Lower leg skin (tissue), 4 donors: ENCODE measurements around the gene WDR5. TPM values are rescaled to one million over a fixed set of nuclear protein-coding genes. Genes with fewer than 3 reads are reported as not detected.
"Not testable (repeated sequence)": the region's sequence is repeated elsewhere in the genome, so short reads cannot be mapped to it uniquely, and the experiment has no call there.

Experiments
- DNase-seq, 2 donors: peaks; one replicate each; pipeline ENCODE4 v3.0.0-alpha.2; 2019; ENCODE audit warnings: low spot score in 2 of 2
- H3K4me3 ChIP-seq: fragments of 200-600 bp; sonication (generic); 2 replicates; pipeline ENCODE4 v1.5.1; 2017; ENCODE audit warnings: mild to moderate bottlenecking, low read depth; ENCODE audit not compliant: poor library complexity, severe bottlenecking
- POLR2A ChIP-seq, 2 donors: fragments of 450-650 bp; IDR thresholded peaks; one replicate each; pipeline ENCODE4 v1.6.1; 2016 to 2017; ENCODE audit warnings: antibody characterized with exemption in 2 of 2, mild to moderate bottlenecking in 1 of 2, moderate library complexity in 1 of 2
- WGBS, 2 donors: methylation state at CpG; one replicate each; pipeline ENCODE4 v1.1.5; 2018; 5-methylcytosine and 5-hydroxymethylcytosine counted together
- intact Hi-C: fragments of 100-400 bp; cut with DNase I; formaldehyde crosslinking; loops from one replicate; pipeline ENCODE4 v1.15.0; 2023; ENCODE audit warnings: low total_unique reads
- total RNA-seq, 4 donors: library from RNA; depleted of rRNA; stranded (reverse); fragments of >200 nt; gene quantifications; one replicate each; pipeline ENCODE4 v1.1.0, GENCODE V29; 2016
- TF ChIP-seq, protein P1 (sequence below), 3 donors: fragments of 450-650 bp; IDR thresholded peaks; one replicate each; pipeline ENCODE4 v1.5.1; 2016; ENCODE audit warnings: antibody characterized with exemption in 3 of 3, mild to moderate bottlenecking in 3 of 3, moderate library complexity in 2 of 3

Gene WDR5
- total RNA-seq, result 10 to 100 TPM; 16.1 to 23.8 (median 19.6) TPM

DNA sequence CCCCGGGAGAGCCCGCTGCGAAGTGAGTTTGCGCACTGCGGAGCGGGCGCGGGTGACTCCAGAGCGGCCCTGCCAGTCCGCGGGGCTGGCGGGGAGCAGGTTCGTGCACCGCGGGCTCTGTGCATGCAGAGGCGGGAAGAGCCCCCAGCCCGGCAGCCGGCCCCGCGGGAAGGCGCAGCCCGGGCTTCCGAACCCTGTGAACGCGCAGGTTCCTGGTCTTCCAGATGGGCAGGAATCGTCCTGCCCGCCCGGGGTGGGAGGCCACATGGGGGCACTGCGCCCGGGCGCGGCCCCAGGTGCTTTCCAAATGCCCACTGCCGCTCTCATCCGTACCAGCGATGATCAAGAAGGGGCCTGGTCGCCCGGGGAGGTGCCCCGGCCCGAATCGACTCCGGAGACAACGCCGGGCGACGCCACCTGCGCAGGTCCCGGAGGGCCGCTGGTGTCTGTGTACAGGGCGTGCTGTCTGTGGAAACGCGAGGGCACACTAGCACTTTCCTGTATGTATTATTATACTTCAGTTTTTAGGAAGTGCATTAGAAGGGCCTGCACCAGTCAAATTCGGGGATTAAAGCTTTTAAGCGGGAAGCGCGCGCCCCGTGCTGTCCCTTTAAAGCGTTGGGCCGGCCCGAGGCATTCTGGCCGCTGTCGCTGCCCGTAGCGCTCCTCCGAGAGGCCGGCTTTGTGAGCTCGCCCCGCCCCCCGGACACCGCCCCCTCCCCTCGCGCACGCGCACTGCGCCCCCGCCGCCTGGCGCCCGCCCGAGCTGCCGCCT is at the start of gene WDR5:
Gene WDR5 (plus strand): TSS at position 740 of the 775 bp plus-strand sequence. CDS start 3,796 bp downstream, outside the sequence.
- peak; percentile 84 to 97 for DNase-seq
- intact Hi-C loops, result no loop called here
- 0 to 1% methylated on average over 34 to 46 of the region's 81 CpGs for WGBS, 2 donors
- peak within 1 kb of the TSS; percentile 80 for H3K4me3 ChIP-seq
- no peak for TF ChIP-seq POLR2A (IDR thresholded peaks at IDR 0.05)
- TF ChIP-seq, protein P1, sequence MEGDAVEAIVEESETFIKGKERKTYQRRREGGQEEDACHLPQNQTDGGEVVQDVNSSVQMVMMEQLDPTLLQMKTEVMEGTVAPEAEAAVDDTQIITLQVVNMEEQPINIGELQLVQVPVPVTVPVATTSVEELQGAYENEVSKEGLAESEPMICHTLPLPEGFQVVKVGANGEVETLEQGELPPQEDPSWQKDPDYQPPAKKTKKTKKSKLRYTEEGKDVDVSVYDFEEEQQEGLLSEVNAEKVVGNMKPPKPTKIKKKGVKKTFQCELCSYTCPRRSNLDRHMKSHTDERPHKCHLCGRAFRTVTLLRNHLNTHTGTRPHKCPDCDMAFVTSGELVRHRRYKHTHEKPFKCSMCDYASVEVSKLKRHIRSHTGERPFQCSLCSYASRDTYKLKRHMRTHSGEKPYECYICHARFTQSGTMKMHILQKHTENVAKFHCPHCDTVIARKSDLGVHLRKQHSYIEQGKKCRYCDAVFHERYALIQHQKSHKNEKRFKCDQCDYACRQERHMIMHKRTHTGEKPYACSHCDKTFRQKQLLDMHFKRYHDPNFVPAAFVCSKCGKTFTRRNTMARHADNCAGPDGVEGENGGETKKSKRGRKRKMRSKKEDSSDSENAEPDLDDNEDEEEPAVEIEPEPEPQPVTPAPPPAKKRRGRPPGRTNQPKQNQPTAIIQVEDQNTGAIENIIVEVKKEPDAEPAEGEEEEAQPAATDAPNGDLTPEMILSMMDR (IDR thresholded peaks at IDR 0.05), result no peak

DNA sequence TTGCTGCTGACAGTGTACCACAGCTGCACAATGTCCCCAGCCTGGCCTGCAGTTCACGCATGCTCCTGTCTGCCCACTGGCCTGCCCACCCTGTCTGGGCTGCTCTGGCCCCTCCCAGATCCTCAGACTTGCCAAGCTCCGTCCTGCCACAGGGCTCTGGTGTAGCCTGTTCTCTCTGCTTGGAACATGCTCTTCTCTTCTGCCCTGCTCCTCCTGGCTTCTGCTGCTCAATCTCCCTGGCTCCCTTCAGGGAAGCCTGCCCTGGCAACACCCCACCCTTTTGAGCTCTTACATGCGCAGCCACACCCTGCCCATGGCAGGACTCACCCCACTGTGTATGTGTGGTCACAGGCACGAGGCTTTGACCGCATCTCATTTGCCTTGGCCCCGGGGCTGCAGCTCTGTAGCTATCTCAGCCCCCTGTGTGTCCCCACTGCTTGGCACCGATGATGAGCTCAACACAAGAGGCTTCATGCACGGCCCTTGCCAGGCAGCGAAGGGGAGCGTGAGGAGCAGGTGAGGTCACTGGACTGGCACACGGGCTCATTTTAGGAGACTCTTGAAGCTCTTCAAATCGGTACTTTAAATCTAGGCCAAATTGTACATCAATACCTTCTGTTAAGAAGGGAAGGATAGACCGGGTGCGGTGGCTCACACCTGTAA is 47.7 kb upstream of the WDR5 start:
- H3K4me3 ChIP-seq, result no peak overlapping the region
- TF ChIP-seq, protein P1 (IDR thresholded peaks at IDR 0.05), result no peak
- TF ChIP-seq POLR2A (IDR thresholded peaks at IDR 0.05), result no peak
- intact Hi-C loops, result no loop called here
- WGBS, 2 donors, result 62 to 72% methylated on average over 14 of the region's 14 CpGs
- DNase-seq, result peak in 1 of 2 donors; percentile 83

DNA sequence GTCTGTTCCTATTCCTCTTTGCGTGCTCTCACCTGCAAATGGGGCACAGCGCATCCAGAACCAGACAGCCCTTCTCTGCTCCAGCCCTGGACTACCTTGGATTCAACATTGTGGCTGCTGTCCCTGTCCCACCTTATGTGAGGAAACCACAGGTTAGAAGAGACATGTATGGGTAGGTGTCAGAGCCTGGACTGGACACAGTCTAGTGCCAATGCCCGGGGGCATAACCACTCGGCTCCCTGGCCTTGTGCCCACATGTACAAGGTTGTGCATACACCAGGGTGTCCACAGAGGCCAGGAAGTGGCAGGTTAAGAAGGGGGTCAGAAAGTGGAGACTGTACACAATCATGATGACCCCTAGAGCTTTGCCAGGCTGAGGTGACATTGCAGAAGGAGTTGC is 45.9 kb upstream of the WDR5 start:
- intact Hi-C loops, result no loop called here

DNA sequence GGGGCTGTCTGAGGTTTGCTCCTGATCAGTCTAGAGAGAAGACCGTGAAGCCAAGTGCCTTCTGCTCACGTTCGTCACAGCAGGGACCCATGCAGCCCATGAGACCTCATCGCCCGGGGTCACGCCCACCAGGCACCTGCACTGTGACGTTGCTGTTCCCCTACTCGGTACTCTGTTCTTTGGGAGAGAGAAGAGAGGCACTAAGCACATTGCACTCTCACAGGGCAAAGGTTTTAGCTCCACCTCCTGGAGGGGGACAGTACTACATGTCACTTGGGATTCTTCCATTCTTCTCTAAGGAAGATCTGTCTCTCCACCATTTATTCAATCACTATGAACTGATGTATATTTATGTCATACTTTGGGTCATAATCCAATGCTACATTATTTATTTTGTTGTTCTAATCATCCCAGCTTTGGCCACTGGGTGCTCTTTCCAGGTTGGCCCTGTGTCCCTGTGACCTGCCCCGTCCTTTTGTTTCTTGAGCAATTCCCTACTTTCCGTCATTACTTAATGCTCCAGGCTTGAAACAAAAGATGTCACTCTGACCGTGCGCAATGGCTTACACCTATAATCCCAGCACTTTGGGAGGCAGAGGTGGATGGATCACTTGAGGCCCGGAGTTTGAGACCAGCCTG is 36.6 kb upstream of the WDR5 start:
- peak in 1 of 2 donors; percentile 70 for DNase-seq
- intact Hi-C loops, result no loop called here
- TF ChIP-seq POLR2A (IDR thresholded peaks at IDR 0.05), result no peak
- TF ChIP-seq, protein P1 (IDR thresholded peaks at IDR 0.05), result no peak
- H3K4me3 ChIP-seq, result no peak overlapping the region
- WGBS, 2 donors, result 45 to 46% methylated on average over 13 of the region's 13 CpGs

More for the DNA sequence above, 45.9 kb upstream of the WDR5 start:
- 70 to 76% methylated on average over 4 of the region's 4 CpGs for WGBS, 2 donors
- DNase-seq, result peak in 1 of 2 donors; percentile 78
- TF ChIP-seq, protein P1 (IDR thresholded peaks at IDR 0.05), result no peak
- TF ChIP-seq POLR2A (IDR thresholded peaks at IDR 0.05), result no peak
- no peak overlapping the region for H3K4me3 ChIP-seq

DNA sequence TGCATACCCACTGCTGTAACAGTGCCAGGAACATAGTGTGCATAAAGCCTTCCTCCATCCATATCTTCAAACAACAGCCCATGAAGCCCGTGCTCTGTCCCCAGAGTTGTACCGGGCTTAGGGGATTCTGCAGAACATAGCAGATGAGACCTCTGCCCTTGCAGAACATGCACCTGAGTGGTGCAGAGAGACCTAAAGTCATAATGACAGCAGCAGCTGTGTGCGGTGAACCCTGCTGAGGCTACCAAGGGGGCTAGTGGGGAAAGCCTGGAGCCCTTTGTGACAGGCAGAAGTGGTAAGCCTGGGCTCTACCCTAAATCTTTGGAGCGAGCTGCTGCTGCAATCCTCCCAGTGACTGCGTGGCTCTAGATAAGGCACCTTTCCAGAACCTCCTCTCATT is 35.8 kb upstream of the WDR5 start:
- TF ChIP-seq POLR2A (IDR thresholded peaks at IDR 0.05), result no peak
- TF ChIP-seq, protein P1 (IDR thresholded peaks at IDR 0.05), result no peak
- intact Hi-C loops, result no loop called here
- WGBS, 2 donors, result 86 to 89% methylated on average over 5 of the region's 5 CpGs
- peak in 1 of 2 donors; percentile 54 for DNase-seq
- H3K4me3 ChIP-seq, result no peak overlapping the region

DNA sequence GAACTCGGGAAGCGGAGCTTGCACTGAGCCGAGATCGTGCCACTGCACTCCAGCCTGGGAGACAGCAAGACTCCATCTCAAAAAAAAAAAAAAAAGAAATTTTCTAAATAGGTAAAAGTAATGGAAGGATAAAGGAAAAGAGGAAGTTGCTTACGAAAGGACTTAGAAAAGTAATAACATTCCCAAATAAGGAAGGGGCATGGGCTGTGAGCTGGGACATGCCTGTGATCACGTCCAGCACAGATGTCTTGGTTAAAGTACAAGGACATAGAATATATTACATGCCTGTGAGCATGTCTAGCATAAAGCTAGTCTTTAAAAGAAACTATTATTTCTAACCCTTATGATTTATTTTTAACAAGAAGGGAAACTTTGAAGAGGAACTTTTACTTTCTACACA is 34.7 kb upstream of the WDR5 start:
- intact Hi-C loops, H3K4me3 ChIP-seq, DNase-seq: not testable (repeated sequence)
- WGBS, 2 donors, result 74 to 77% methylated on average over 6 of the region's 6 CpGs
